Measurements from ENCODE around the gene AOPEP. TPM values are rescaled to one million over a fixed set of nuclear protein-coding genes. Genes with fewer than 3 reads are reported as not detected.

The AOPEP gene
- total and polyA plus RNA-seq, 2 of the 13 experiments (the other 11 are each of a cell fraction or from before 2014, with no cell fraction given) = 22.2 to 41.6 TPM

DNA sequence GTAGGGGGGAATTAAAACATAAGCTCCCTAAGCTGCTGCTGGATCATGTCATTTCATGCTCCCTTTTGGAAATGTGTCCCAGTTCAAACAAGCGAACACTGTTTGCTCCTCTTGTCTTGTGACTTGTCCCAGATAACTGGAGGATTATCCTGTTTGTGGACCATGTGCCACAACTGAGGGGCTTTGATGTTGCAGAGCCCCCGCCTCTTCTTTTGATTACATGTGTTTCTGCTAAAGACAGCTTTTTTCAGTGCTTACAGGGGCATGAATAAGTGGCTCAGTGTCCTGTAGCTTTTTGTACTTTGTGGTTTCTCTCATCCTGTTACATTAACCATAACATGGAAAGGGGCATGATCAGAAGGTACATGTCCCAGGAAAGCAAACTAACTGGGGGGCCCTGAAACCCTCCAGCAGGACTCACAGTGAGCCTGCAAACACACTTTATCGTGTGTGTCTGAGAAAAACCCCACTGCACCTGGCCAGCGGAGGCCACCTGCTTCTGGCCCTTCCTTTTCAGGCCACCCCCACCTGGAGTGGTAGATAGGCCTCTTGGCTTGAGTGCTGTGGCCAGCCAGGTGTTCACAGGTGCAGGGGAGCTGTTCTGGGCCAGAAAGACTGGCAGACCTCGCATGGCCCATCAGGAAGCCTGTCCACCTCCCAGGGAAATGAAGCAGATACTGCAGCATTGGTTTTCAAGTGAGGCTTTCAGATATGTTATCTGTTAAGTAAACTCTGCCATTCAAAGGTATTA is 305.4 kb downstream of the AOPEP start:
- H3K4me2 ChIP-seq (ENCODE audit: low read depth, low read length) = peak overlapping the region; percentile 72
- H2AFZ ChIP-seq (ENCODE audit: low read length) = no peak overlapping the region
- peaks cover 76% of the 10 kb centered on the region for H3K4me1 ChIP-seq (ENCODE audit: insufficient read depth, low read length)
- ChIA-PET POLR2A (interaction anchor here (0.7 to 2.4 kb wide), 14 partner anchors 8 to 42 kb away, joined by 3 to 33 read pairs (median 6); no protein-coding TSS in a partner anchor), CTCF (ENCODE audit: low intra/inter-chr PET ratio, low total read pairs) (no interaction called here)
- no TSS peak for BruUV-seq (replicated peaks)
- peak overlapping the region; percentile 85 for H3K27ac ChIP-seq (ENCODE audit: extremely low read length, insufficient read depth, low read length)
- in situ Hi-C loops (cut with HindIII; ENCODE audit: extremely low pct_ligation_motif_present, low pct_unique_long_range_greater_than_20kb) (no loop called here), intact Hi-C loops (cut with micrococcal nuclease; ENCODE audit: unreplicated experiment) (loop anchor here (1.0 to 2.0 kb wide), 3 partner anchors 9 to 33 kb away; no protein-coding TSS in a partner anchor)
- H3K4me3 ChIP-seq (replicated peaks in 1 of 3; ENCODE audit: insufficient read depth in 1 of 3, low read depth in 2 of 3, low read length in 3 of 3) = peak overlapping the region in 1 of 3 experiments; percentile 48; a peak in 2 of 6 replicates
- H3K9me3 ChIP-seq (ENCODE audit: low read length) = no peaks in the 10 kb centered on the region
- no peaks in the 10 kb centered on the region for H3K27me3 ChIP-seq (ENCODE audit: control insufficient read depth in 1 of 2, insufficient read depth in 2 of 2, low read length in 2 of 2)
- H3K79me2 ChIP-seq (ENCODE audit: insufficient read depth, low read length) = peaks cover 94% of the 10 kb centered on the region
- H4K20me1 ChIP-seq (ENCODE audit: insufficient read depth, low read length) = peaks cover 4% of the 10 kb centered on the region; the same call in 1 of the 2 replicates
- WGBS (ENCODE audit: low lambda C conversion rate) = 2% methylated on average over 3 of the region's 5 CpGs
- H3K36me3 ChIP-seq (replicated peaks in 1 of 2; ENCODE audit: control insufficient read depth in 1 of 2, insufficient read depth in 2 of 2, low read length in 2 of 2) = peaks cover 8 to 38% of the 10 kb centered on the region in 2 experiments; a peak in 4 of 5 replicates
- H3K9ac ChIP-seq (ENCODE audit: insufficient read depth, low read depth, low read length) = peak overlapping the region; percentile 73
- DNase-seq (ENCODE audit: low spot score) (peak; percentile 98), FAIRE-seq (peak; percentile 88), ATAC-seq (peak; percentile 82)
- peak; percentile 77; the same call in 1 of the 2 replicates for TF ChIP-seq ZNF205 (CRISPR knock-in tag; IDR thresholded peaks at IDR 0.05)
- TF ChIP-seq MBD4 (IDR thresholded peaks at IDR 0.05; ENCODE audit: borderline replicate concordance, low read length) = no peak; the same call in none of the 2 replicates
- TF ChIP-seq, protein P1, sequence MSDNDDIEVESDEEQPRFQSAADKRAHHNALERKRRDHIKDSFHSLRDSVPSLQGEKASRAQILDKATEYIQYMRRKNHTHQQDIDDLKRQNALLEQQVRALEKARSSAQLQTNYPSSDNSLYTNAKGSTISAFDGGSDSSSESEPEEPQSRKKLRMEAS (IDR thresholded peaks at IDR 0.05) = peak; percentile 79
- peak; percentile 88 for TF ChIP-seq ZNF605 (CRISPR knock-in tag; IDR thresholded peaks at IDR 0.05)
- TF ChIP-seq HDAC6 (IDR thresholded peaks at IDR 0.05; ENCODE audit: low read depth, low read length) = no peak
- no peak for TF ChIP-seq SYNCRIP (IDR thresholded peaks at IDR 0.05; ENCODE audit: insufficient read depth, low read depth, low read length)
- no peak for TF ChIP-seq SMC3 (IDR thresholded peaks at IDR 0.05; ENCODE audit: low read length)
- TF ChIP-seq RBM39 (IDR thresholded peaks at IDR 0.05; ENCODE audit: low read depth, low read length, poor library complexity, severe bottlenecking) = no peak
- TF ChIP-seq TBL1XR1 (IDR thresholded peaks at IDR 0.05; ENCODE audit: borderline replicate concordance, low read length, partially characterized antibody) = no peak
- TF ChIP-seq ADNP (CRISPR knock-in tag; IDR thresholded peaks at IDR 0.05) = no peak
- TF ChIP-seq, protein P2, sequence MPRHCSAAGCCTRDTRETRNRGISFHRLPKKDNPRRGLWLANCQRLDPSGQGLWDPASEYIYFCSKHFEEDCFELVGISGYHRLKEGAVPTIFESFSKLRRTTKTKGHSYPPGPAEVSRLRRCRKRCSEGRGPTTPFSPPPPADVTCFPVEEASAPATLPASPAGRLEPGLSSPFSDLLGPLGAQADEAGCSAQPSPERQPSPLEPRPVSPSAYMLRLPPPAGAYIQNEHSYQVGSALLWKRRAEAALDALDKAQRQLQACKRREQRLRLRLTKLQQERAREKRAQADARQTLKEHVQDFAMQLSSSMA (CRISPR knock-in tag; IDR thresholded peaks at IDR 0.05) = no peak; the same call in 1 of the 2 replicates
- peak; percentile 41; the same call in 1 of the 2 replicates for TF ChIP-seq ZNF547 (CRISPR knock-in tag; IDR thresholded peaks at IDR 0.05)
- TF ChIP-seq SMYD3 (CRISPR knock-in tag; IDR thresholded peaks at IDR 0.05) = peak; percentile 86; the same call in 1 of the 2 replicates
- no peak for TF ChIP-seq ZNF382 (CRISPR knock-in tag; IDR thresholded peaks at IDR 0.05; ENCODE audit: borderline replicate concordance)
- TF ChIP-seq SPEN (CRISPR knock-in tag; IDR thresholded peaks at IDR 0.05; ENCODE audit: low read depth) = no peak
- no peak for TF ChIP-seq ZSCAN30 (CRISPR knock-in tag; IDR thresholded peaks at IDR 0.05)
- TF ChIP-seq DNMT3B (CRISPR knock-in tag; conservative IDR thresholded peaks at IDR 0.05) = no peak
- no peak for TF ChIP-seq PLRG1 (conservative IDR thresholded peaks at IDR 0.05)
- TF ChIP-seq U2AF1 (optimal IDR thresholded peaks at IDR 0.05; ENCODE audit: low read depth, low read length) = no peak
- TF ChIP-seq, protein P3, sequence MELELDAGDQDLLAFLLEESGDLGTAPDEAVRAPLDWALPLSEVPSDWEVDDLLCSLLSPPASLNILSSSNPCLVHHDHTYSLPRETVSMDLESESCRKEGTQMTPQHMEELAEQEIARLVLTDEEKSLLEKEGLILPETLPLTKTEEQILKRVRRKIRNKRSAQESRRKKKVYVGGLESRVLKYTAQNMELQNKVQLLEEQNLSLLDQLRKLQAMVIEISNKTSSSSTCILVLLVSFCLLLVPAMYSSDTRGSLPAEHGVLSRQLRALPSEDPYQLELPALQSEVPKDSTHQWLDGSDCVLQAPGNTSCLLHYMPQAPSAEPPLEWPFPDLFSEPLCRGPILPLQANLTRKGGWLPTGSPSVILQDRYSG (CRISPR knock-in tag; IDR thresholded peaks at IDR 0.05) = no peak
- TF ChIP-seq, protein P4, sequence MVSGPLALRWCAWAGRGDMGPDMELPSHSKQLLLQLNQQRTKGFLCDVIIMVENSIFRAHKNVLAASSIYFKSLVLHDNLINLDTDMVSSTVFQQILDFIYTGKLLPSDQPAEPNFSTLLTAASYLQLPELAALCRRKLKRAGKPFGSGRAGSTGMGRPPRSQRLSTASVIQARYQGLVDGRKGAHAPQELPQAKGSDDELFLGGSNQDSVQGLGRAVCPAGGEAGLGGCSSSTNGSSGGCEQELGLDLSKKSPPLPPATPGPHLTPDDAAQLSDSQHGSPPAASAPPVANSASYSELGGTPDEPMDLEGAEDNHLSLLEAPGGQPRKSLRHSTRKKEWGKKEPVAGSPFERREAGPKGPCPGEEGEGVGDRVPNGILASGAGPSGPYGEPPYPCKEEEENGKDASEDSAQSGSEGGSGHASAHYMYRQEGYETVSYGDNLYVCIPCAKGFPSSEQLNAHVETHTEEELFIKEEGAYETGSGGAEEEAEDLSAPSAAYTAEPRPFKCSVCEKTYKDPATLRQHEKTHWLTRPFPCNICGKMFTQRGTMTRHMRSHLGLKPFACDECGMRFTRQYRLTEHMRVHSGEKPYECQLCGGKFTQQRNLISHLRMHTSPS (CRISPR knock-in tag; IDR thresholded peaks at IDR 0.05; ENCODE audit: low read depth) = no peak
- TF ChIP-seq ZNF83 (CRISPR knock-in tag; IDR thresholded peaks at IDR 0.05; ENCODE audit: borderline replicate concordance) = no peak
